GM19452 (cell line): ENCODE results near the gene SPATA2.
A peak's percentile ranks its signal among the peaks of the same experiment; 100 is the strongest.
"Not testable (repeated sequence)": the region's sequence is repeated elsewhere in the genome, so short reads cannot be mapped to it uniquely, and the experiment has no call there.

Experiments used
- ATAC-seq: cut with Tn5 transposase; IDR thresholded peaks from one replicate; pipeline ENCODE4 v1.9.1; 2021; ENCODE audit not compliant: unreplicated experiment

SPATA2 gene, protein sequence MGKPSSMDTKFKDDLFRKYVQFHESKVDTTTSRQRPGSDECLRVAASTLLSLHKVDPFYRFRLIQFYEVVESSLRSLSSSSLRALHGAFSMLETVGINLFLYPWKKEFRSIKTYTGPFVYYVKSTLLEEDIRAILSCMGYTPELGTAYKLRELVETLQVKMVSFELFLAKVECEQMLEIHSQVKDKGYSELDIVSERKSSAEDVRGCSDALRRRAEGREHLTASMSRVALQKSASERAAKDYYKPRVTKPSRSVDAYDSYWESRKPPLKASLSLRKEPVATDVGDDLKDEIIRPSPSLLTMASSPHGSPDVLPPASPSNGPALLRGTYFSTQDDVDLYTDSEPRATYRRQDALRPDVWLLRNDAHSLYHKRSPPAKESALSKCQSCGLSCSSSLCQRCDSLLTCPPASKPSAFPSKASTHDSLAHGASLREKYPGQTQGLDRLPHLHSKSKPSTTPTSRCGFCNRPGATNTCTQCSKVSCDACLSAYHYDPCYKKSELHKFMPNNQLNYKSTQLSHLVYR

DNA sequence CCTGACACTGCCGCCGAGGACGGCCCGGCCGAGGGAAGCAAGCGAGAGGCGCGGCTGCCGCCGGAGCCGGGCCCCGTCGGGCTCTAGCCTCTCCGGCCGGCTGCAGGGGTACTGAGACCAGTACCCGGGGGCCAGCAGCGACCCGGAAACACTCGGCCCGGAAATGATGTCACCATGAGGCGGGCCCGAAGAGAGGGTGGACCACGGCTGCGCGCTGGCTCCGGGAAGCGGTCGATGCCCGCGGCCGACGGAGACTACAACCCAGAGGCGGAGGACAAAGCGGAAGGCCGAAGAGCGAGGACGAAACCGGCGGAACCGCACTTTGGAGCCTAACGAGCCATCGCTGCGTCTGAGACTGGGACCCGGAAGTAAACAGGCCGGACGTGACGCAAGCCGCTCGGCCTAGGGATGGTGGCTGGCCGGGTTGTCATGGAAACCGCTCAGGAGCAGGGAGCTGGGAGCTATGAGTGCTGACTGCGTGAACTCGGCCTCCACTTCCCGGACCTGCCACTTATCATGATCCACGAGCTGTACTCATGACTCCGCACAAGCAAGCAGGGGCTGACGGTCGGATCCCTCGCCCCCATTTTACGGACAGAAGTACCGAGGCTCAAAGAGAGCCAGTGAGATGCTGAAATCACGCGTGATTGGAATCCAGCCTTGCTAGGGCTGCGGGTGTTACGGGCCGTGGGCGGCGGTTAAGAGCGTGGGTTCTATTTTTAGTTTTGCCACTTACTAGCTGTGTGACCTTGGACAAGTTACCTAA lies at the start of gene SPATA2:
SPATA2 (minus strand) TSS at position 150 of the 766 bp plus-strand sequence. CDS start 7,039 bp downstream, outside the sequence.
- peak; percentile 85 for ATAC-seq

DNA sequence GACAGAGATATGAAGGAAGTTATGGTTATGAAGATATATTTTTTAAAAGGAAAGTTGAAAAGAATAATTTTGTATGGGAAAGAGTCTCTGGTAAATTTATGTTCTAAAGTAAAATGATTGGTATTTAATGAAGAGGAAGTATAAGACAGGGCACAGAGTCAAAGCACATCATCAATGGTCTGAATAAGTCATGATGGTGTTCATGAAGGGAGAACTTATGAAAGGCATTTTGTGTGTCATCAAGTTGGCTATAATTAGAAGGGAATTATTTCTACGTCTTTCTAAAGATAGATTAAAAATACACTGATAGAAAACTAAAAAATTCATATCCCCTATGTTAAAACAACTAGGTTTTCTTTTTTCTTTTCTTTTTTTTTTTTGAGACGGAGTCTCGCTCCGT lies 46.1 kb upstream of the SPATA2 start:
- no peak for ATAC-seq

DNA sequence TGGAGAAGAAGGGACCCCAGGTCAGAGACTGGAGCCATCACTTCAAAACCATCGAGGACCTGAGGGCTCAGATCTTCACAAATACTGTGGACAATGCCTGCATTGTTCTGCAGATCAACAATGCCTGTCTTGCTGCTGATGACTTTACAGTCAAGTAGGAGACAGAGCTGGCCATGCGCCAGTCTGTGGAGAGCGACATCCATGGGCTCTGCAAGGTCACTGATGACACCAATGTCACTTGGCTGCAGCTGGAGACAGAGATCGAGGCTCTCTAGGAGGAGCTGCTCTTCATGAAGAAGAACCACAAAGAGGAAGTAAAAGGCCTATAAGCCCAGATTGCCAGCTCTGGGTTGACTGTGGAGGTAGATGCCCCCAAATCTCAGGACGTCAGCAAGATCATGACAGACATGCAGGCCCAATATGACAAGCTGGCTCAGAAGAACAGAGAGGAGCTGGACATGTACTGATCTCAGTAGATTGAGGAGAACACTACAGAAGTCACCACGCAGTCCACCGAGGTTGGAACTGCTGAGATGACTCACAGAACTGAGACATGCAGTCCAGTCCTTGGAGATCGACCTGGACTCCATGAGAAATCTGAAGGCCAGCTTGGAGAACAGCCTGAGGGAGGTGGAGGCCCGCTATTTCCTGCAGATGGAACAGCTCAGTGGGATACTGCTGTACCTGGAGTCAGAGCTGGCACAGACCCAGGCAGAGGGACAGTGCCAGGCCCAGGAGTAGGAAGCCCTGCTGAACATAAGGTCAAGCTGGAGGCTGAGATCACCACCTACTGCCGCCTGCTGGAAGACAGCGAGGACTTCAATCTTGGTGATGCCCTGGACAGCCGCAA lies 42.0 kb upstream of the SPATA2 start:
- not testable (repeated sequence) for ATAC-seq

DNA sequence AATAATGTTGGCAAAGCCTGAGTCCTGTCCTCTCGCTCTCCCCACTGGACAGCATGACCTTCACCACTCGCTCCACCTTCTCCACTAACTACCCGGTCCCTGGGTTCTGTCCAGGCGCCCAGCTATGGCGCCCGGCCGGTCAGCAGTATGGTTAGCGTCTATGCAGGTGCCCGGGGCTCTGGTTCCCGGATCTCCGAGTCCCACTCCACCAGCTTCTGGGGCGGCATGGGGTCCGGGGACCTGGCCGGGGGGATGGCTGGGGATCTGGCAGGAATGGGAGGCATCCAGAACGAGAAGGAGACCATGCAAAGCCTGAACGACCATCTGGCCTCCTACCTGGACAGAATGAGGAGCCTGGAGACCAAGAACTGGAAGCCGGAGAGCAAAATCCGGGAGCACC lies 41.4 kb upstream of the SPATA2 start:
- no peak for ATAC-seq

DNA sequence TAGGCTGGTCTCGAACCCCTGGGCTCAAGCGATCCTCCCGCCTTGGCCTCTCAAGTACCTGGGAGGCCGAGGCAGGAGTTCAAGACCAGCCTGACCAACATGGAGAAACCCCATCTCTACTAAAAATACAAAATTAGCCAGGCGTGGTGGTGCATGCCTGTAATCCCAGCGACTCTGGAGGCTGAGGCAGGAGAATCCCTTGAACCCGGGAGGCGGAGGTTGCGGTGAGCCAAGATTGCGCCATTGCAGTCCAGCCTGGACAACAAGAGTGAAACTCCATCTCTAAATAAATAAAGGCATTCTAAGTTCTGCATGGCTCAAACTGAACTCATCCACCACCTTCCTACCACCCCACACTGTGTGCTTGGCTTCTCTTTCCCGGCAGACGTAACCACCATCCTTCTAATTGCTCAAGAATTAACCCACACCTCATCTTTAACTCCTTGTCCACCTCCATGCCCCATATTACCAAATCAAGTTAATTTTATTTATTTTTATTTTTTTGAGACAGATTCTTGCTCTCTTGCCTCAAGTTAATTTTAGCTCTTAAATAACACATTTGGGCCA lies 40.6 kb upstream of the SPATA2 start:
- ATAC-seq = not testable (repeated sequence)

DNA sequence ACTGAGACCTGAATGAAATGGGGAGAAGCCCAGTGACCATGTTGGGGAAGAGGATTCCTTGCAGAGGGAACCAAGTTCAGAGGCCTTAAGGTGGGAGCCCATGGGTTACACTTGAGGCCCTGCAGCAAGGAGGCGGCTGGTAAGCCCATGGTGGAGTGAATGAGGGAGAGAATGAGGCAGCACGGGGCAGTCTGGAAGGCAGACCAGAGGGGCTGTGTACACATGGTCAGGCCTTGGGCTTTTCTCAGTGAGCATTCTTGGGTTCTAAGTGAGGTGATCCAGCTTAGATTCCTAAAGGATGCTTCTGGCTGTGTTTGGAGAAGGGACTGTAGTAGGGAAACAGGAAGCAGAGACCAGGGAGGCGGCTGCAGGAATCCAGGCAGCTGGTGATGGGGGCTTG lies 39.8 kb upstream of the SPATA2 start:
- no peak for ATAC-seq

DNA sequence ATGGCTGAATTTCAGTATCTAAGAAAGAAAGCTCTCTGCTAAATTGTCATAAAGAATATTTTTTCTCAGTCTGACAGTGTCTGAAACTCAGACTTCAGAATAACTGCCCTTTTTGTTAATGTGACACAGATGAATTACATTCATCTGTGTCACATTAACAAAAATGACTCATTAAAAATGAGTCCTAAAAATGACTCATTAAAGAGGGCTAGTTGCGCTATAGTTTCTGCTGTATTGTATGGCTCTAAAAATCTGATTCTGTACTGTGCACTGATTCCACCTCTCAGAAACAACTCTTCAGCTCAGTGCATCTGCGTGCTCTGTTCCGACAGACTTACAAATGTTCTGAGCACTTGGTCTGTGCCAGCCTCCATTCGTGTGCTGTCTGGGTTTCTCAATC lies 35.8 kb upstream of the SPATA2 start:
- no peak for ATAC-seq

DNA sequence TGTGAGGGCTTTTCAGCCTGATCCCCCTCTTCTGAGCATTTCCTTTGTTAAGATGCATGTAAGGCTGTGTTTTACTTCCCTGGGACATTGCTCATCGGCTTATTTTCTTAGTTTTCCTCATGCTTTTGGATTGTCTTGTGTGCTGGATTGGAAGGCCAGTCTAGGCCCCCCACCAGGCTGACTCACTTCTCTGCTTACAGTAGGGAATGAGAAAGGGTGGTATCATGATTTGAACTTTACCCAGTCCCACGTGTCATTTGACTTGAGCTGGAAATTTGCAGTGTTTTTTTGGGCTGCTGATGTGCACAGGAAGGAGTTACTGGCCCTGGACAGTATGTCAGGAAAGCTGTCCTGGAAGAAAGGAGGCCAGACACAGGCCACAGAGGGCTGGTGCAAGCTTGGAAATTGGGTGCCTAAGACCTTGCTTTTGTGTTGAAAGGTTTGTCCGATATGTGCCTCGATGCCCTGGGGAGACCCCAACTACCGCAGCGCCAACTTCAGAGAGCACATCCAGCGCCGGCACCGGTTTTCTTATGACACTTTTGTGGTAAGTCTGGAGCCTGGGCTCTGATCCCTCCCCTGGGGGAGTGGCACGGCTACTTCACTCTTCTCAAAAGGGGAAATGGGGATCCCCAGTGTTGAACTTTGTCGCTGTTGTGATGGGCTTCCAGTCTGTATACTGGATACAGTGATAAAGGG lies 33.6 kb upstream of the SPATA2 start:
- no peak for ATAC-seq

DNA sequence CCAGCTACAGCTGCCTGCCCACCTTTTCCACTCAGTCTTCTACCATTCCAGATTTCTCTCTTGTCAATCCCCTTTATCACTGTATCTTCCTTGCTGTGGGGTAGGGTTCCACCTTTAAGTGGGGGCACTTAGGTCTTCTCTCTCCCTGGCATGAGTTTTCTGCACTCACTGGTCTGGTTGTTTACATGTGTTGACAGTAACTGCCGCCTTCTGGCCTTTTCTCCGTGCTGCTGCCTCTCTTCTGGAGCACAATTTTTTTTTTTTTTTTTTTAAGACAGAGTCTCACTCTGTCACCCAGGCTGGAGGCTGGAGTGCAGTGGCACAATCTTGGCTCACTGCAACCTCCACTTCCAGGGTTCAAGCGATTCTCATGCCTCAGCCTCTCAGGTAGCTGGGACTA lies 32.8 kb upstream of the SPATA2 start:
- ATAC-seq = no peak

DNA sequence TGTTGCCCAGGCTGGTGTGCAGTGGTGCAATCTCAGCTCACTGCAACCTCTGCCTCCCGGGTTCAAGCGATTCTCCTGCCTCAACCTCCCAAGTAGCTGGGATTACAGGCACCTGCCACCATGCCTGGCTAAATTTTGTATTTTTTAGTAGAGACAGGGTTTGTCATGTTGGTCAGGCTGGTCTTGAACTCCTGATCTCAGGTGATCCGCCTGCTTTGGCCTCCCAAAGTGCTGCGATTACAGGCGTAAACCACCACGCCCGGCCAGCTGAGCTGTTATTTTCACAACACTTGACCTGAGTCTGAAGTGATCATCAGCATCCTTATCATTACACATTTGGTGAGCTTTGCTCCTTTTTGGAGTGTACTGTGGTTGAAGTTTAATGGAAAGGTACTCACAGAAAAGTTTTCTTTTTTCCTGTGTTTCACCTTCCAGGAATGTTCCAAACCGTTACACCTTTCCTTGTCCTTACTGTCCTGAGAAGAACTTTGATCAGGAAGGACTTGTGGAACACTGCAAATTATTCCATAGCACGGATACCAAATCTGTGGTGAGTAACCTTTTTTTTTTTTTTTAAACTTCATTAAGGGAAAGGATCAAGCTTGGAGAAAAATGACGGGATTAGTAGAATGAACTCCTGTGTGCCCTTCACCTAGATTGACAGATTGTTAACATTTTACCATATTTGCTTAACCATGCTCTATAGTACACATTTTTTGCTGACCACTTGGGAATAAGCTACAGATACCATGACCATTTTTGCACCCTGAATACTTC lies 30.6 kb upstream of the SPATA2 start:
- ATAC-seq = no peak

DNA sequence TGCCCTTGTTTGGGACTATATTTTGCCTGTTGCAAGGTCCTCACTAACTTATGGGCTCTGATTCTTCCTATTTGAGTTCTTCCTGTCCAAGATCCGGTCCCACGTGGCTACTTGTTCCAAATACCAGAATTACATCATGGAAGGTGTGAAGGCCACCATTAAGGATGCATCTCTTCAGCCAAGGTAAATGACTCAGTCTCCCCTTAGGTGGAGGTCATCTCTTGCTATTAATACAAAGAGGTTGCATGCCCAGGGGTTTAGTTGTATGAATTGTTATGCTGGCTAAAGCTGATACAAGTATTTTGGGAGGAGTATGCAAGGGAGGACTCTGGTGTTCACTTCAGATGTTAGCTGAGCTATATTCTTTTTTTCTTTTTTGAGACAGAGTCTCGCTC lies 30.0 kb upstream of the SPATA2 start:
- ATAC-seq = no peak

DNA sequence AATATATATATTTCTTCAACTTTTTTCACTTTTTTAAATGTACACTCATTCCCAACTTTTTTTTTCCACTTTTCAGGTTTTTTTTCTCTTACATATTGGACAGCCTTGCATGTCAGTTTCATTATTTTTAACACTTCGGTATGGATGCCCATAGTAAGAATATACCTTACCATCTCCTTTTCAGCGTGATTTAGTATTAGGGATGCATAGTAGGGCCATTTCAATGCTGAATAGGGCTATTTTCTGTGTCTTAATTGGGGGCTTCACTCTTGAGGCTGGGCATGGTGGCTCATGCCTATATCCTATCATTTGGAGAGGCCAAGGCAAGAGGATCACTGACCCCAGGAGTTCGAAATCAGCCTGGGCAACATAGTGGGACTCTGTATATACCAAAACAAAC lies 27.6 kb upstream of the SPATA2 start:
- no peak for ATAC-seq

DNA sequence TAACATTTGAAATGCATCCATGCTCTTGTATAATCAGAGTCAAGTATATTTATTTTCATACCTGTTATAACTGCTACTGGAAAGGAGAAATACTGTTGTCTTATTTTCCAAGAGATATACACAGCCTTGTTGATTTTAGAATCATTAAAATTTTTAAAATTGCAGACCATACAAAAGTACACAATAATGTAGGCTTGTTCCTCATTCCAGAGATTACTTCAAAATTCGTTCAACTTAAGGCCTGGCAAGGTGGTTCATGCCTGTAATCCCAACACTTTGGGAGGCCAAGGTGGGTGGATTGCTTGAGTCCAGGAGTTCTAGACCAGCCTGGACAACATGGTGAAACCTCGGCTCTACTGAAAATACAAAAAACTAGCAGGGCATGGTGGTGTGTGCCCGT lies 27.0 kb upstream of the SPATA2 start:
- ATAC-seq = no peak

DNA sequence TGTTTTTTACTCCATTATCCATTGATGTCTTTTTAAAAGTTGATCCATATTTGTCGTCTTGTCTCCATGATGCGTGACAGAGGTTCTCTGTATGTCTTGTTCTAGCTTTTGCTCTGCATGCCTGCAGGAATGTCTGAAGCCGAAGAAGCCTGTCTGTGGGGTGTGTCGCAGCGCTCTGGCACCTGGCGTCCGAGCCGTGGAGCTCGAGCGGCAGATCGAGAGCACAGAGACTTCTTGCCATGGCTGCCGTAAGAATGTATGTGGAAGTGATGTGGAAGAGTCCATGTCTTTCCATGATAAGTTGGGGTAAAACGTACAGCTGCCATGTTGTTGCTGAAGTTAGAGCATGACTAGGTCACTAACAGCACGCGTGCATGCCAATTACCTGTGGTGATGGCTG lies 26.1 kb upstream of the SPATA2 start:
- ATAC-seq = no peak

DNA sequence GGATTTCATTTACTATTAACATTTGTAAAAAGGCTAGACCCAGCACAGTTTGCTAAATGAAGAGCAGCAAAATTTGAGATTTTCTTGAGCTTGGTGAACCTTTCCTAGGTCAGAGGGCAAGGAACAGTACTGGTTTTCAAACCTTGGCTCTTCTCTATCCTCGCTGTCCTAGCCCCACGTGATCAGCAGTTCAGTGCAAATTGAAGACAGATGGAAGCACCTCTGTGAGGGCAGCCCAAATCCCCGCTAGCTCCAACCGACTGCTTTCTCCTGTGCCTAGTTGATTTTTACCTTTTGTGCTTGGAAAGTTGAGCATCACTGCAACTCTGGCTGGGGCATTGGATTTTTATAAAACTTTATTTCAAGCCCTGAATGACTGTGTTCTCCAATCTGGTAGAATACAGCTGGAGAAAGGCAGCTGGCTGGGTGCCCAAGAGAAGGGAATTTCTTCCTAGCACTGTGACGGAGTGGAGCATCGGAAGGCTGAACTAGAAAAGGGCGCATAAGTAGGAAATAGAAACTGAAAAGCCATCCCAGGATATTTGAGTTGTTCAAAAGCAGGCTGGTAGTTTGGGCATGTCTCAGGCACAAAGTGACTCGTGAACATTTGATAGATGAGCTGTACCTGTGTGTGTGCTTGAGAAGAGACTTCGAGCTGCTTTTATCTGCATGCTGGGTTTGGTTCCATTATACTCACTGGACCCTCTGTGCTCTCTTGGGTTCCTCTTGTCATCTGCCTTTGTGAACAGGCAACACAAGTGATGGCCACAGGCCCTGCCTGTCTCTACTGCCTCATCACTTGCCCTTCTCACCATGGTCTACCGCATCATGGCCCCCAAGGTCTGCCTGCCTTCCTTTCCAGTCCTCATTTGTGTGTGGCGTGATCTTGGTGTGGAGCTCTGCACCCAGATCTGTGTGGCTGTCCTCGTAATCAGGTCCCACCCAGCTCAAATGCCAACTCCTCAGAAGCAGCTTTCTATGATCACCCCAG lies 23.1 kb upstream of the SPATA2 start:
- ATAC-seq = no peak

DNA sequence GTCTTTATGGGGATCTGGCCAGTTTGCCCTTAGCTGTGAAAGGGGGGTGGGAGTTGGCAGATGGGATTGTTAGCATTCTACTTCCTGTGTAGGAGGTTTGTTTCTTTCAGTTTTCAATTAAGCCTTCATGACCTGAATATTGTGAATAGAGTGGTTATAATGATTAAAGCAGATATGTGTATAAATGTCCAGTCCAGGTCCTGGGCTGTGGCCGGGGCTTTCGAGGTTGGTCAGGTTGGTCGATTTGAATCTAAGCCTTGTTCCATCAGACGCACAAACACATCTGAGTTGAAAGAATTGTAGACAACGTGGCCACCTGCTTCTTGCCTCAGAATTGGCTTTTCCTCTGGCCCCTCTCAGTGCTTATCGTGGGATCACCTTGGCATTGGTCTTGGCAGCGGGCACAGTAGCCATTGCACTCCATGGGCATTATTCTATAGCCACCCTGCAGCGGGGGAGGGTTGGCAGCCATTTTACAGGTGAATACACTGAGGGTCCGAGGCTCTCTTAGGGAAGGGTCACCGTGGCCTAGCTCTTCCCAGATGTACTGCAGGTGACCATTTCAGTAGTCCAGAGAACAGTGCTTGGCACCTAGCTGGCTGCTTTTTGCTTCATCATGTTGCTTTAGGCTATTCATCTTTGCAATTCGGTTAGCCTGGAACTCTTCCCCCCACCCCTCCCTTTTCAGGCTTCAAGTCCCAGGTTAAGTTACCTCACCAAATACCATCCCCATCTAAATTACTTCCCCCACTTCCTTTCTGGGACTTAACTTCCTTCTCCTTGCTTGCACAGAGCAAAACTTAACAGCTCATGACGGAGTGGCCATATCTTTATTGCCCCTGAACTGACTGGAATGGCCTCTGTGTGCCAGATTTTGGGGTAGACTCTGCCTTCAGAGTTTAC lies 21.9 kb upstream of the SPATA2 start:
- no peak for ATAC-seq
